PC-9 (cell line): ENCODE results near the gene PITHD1.

ENCODE experiments used
- CTCF ChIP-seq: fragments of 200-600 bp; sonication (generic); conservative IDR thresholded peaks from 2 replicates; pipeline ENCODE4 v1.6.1; 2017; ENCODE audit warnings: mixed run types, antibody characterized with exemption, mild to moderate bottlenecking, moderate library complexity
- EZH2 ChIP-seq: fragments of 200-600 bp; sonication (generic); IDR thresholded peaks from 2 replicates; pipeline ENCODE4 v1.8.0; 2017; ENCODE audit warnings: antibody characterized with exemption, low read depth

- TF ChIP-seq CTCF, result no peak
- TF ChIP-seq EZH2, result no peak
Observed at GRCh38 chr1:23799255-23799569, 21.0 kb downstream of the PITHD1 start.
